ENCODE results near the gene PLS3.
"Not testable (repeated sequence)": the region's sequence is repeated elsewhere in the genome, so short reads cannot be mapped to it uniquely, and the experiment has no call there.

The PLS3 gene, protein sequence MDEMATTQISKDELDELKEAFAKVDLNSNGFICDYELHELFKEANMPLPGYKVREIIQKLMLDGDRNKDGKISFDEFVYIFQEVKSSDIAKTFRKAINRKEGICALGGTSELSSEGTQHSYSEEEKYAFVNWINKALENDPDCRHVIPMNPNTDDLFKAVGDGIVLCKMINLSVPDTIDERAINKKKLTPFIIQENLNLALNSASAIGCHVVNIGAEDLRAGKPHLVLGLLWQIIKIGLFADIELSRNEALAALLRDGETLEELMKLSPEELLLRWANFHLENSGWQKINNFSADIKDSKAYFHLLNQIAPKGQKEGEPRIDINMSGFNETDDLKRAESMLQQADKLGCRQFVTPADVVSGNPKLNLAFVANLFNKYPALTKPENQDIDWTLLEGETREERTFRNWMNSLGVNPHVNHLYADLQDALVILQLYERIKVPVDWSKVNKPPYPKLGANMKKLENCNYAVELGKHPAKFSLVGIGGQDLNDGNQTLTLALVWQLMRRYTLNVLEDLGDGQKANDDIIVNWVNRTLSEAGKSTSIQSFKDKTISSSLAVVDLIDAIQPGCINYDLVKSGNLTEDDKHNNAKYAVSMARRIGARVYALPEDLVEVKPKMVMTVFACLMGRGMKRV

DNA sequence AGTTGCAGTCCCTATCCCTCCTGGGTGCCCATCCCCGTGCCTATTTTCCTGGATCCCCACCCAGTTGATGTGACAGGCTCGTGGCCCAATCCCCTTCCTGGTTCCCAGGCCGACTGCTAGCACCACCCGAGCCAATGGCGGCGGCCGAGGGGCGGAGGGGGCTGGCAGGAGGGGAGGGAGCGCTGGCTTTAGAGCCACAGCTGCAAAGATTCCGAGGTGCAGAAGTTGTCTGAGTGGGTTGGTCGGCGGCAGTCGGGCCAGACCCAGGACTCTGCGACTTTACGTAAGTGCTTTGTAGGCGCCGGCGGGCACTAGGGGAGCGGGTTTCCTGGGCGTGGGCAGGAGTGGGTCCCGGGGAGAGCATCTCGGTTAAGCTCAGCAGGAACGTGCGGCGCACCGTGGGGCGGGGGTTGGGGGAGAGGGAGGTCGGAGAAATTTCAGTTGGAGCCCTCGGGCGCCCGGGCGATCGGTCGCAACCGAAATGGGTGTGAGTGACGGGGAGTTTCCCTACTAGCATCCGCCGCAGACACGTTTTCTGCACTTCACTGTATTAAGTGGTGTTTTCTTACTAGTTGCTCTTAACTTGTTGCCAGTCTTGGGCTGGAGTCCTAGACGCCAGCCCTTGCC, at the start of gene PLS3:
Gene PLS3 (plus strand): TSS at position 197 of the 627 bp plus-strand sequence. CDS start 49,077 bp downstream, outside the sequence.
- peak; percentile 61 for DNase-seq (ENCODE audit: low spot score)

DNA sequence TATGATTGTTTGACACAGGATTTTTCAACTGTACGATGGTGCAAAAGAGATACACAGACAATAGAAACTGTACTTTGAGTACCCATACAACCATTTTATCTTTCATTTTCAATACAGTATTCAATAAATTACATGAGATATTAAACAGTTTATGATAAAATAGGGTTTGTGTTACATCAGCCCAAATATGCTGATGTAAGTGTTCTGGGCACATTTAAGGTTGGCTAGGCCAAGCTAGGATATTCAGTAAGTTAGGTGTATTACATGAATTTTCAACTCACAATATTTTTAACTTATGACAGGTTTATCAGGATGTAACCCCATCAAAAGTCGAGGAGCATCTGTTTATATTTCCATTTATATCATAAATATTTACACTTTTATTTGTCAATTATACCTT, 42.9 kb upstream of the PLS3 start:
- DNase-seq (ENCODE audit: low spot score) = no peak

DNA sequence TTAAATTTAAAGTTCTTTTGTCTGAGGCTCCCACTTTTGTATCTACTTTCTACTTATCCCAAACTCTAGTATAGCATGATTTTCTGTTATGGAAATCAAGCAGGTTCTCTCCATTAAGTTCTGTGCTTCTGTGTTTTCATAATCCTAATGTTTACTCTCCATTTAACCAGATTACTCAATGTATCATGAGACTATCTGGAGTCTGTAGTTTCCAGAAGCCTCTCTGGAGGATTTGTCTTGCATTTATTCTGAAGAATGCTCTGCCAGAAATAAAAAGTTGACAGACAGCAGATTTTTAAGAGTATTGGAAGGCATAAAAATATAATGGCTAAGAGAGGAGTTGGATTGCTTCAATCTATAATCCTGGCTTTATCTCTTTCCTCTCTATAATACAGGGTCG, 39.2 kb upstream of the PLS3 start:
- no peak for DNase-seq (ENCODE audit: low spot score)

DNA sequence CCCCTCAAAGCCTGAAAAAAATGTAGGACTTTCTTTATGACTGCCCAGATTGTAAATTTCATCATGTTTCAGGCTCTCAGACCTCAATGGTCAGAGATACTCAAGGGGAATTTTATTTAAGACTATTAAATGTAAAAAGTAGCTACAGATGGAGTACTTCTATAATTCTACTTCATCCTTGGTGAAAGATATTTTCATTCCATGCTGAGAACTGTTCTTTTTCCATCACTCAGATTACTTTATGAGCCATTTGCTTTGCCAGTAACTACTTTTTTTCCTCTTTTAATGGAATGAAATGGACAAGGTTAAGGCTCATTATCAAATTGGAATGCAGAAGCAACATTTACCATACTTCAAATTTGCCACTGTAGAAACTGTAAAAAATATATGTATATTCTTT, 38.0 kb upstream of the PLS3 start:
- no peak for DNase-seq (ENCODE audit: low spot score)

DNA sequence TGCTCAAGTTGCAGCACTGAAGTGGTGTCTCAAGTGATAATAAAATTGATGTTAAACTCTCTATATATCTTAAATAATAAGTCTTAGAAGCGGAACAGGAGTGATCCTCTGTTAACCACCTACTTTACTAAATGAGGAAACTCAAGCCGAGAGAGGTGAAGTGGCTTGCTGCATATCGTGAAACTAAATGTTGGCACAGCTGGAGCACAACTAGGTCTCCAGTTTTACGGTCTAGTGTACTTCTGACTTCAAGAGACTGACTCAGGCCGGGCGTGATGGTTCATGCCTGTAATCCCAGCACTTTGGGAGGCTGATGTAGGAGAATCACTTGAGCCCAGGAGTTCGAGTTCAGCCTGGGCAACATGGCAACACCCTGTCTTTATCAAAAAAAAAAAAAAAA, 35.5 kb upstream of the PLS3 start:
- no peak for DNase-seq (ENCODE audit: low spot score)

DNA sequence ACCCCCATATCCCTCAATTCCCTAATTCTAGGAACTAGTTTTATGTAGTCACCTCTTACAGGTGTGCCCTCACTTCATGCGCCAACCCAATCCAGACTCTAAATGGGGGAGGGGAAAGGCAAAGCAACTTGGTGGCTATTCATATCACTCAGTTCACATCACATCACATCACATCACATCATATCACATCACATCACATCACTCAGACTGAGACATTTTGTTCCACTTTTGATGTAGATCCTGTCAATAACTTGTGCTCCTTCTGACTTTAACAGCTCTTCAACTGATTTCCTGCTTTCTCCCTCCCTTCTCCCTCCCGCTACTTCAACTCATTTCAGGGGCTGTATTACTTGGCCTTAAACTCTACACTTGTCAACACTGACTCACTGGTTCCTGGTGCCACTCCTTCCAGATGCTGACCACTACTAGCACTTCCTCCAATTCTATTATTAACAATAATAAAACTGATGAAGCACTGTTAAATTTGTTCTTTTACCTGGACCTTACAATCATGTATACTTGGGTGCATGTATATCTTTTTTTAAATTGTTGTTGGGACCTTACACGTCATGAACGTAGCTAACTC, 29.1 kb upstream of the PLS3 start:
- DNase-seq (ENCODE audit: low spot score) = peak; percentile 38

DNA sequence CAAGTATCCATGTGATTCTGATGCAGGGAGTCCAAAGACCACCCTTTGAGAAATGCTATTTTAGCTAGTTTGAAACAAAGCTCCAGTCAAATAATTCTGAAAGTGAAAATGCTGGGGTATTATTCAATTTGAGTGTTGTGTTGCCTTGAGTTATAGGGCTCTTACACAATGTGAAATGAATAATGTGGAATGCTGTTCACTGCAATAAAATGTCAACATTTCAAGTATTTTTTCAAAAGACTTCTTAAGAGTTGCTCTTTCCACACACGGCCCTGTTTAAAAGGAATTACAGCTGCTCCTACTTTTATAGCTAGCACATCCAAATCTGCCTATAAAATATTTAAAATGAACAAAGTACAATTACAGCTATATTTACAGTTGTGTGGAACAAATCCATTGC, 27.5 kb upstream of the PLS3 start:
- DNase-seq (ENCODE audit: low spot score) = no peak

DNA sequence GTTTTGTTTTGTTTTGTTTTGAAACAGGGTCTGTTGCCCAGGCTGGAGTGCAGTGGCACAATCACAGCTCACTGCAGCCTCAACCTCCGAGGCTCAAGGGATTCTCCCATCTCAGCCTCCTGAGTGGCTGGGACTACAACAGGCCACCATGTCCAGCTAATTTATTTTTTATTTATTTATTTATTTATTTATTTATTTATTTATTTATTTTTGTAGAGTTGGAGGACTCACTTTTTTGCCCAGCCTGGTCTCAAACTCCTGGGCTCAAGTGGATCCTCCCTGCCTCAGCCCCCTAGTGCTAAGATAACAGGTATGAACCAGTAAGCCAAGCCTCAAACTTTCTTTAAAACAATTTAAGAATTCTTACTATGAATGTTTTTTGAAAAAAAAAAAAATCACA, 26.6 kb upstream of the PLS3 start:
- no peak for DNase-seq (ENCODE audit: low spot score)

DNA sequence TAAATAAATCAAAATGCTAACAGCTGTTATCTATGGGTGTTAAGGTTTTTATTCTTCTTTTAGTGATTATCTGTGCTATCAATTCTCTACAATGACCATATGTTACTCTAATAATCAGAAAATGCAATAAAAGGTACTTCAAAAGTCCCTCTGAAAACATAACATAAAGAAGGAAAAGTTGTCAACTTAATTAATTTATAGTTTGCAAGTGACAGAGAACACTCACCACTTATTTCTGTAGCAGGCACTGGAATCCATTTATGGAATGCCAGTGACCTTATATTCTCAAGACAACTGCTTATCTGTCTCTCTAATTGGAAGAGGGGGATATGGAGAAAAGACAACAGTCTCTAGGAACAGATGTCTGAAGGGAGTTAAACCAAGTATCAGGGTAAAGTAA, 25.6 kb upstream of the PLS3 start:
- DNase-seq (ENCODE audit: low spot score) = no peak

DNA sequence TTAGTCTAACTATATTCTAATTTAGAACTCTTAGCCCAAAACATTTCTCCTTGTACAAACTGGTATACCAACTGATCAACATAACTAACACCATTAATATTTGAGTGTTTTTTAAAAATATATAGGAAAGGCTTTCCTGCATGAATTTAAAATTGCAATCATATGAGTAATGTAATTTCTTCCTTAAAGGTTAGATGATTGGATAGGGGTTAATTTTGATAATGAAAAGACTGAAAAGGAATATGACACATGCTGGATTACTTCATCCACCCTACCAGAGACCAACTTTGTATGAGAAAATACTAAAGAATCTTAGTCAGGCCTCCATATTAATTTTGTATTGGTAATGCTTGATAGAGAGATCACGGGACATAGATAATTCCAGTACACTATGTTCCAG, 25.1 kb upstream of the PLS3 start:
- no peak for DNase-seq (ENCODE audit: low spot score)

DNA sequence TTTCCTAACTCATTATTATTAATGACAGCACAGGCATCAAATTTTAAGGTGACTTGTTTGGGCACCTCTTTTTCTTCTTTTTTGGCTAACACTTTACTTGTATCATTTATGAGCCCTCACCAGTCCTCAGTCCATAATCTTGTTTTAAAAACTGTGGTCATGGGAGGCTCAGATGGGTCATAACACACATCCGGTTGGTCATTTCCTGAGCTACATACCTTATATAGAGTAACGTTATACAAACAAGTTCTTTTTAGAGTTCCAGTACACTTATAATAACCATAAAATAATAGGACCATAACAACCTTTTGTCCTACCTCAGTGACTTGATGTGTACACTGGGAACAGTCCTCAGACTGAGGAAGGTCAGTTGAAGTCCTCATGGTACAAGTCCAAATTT, 21.1 kb upstream of the PLS3 start:
- DNase-seq (ENCODE audit: low spot score) = no peak

DNA sequence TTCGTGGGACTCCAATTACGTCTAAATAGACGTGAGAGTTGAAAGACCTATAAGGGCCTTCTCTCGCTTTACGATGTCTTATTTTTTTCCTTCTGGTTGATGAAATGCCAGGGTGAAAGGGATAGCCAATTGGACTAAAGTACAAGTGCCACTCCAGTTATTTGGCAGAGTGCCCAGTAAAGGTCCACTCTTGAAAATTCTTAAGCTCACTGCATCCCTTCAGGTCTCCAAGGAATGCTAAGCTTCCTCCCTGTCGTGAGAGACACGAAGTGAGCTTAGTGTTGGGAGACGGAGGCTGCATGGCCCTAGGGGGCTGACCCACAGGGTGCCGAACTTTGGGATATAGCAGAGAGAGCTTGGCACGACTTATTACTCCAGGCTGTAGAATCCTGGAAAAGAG, 19.9 kb upstream of the PLS3 start:
- not testable (repeated sequence) for DNase-seq (ENCODE audit: low spot score)

DNA sequence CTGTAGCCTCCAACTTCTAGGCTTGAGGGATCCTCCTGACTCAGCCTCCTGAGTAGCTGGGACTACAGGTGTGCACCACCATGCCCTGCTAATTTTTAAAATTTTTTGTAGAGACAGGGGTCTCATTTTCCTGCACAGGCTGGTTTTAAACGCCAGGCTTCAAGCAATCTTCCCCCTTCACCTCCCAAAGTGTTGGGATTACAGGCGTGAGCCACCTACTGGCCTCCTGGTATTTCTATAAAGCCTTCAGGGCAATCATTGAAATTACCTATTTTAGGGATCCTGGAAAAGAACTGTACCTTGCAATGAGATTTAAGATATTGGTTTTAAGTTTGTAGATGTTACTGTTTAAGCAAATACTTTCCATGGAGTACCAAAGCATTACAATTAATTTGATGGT, 13.5 kb upstream of the PLS3 start:
- no peak for DNase-seq (ENCODE audit: low spot score)

DNA sequence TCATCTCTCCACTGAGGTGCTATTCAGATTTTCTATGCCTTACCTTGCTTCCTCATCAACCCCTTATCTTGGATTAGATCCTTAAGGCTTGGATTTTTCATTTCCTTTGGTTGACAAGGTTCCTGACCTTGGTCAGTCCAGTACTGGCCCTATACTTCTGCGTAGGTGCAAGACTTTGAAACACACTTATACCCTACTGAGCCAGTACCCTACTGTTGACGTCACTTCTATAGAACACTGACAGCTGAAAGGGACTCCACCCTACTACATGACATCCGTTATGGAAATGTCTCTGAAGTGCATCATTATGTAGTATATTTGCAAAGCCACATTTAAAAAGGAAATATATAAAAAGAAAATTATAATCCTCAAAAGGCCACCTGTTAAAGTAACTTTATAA, 12.0 kb upstream of the PLS3 start:
- no peak for DNase-seq (ENCODE audit: low spot score)

DNA sequence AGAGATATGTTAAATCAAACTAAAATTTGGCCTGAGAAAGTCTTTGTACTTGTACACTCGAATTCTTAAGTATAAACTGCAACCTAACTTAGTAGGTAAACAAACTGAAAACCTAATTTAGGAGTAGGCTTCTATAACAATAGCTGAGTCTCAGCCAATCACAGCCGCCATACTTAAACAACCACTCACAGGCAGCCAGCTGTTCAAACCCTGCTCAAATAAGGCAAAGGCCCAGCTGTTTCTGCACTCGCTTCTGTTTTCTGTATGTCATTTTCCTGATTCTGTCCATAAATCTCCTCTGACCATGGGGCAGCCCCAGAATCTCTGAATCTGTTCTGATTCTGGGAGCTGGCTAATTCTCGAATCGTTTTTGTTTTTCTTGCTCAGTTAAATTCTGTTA, 7.8 kb upstream of the PLS3 start:
- DNase-seq (ENCODE audit: low spot score) = no peak

DNA sequence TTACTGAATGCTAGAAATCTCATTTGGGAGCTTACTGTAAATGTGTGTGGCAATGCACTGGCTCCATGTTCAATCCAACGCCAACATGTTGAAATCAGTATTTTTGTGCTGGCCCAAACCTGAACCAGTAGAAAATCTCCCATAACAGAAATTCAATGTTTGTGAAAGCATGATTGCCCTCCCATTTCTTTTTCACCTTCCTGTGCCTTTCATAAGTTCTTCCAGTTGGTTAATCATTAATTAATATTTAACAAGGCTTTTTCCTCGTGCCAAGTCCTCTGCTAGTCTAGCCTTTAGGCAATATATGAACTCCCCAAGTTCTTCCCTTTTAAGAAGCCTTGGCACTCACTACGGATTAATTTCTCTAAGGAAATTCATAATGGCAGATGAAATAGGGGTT, 1.3 kb upstream of the PLS3 start:
- DNase-seq (ENCODE audit: low spot score) = no peak

DNA sequence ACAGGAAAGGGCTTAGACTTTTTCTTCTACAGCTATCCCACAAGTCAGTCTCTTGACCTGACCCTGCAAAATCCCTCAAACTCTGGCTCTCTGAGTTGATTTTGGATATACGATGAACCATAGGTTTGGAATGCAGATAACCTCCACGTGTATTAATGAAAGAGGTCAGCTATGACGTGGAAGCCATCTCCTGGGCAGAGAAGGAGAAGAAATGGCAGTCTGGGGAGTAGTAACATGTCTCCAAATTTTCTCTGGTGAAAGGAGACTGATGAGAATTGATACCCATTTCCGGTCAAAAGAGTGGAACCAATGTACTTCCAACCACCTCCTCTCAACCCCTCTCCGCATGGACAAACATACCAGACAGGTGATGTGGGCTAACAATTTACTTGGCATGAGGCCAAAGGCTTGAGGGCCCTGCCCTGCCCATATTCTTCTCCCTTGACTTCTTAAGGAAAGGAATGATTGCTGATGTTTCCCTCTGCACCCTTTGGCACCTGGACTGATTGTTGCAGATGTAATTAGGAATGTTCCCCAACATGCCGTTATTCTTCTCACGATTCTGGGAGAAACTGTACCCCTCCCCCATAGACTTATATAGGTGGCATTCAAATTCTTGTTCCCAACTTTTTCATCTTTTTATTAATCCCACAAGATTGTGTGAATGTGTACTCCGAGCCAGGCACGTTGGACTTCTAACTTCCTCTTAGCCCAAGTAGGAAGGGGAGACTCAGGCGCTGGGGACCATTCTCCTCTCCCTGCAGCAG, 580 bp upstream of the PLS3 start:
- no peak for DNase-seq (ENCODE audit: low spot score)

DNA sequence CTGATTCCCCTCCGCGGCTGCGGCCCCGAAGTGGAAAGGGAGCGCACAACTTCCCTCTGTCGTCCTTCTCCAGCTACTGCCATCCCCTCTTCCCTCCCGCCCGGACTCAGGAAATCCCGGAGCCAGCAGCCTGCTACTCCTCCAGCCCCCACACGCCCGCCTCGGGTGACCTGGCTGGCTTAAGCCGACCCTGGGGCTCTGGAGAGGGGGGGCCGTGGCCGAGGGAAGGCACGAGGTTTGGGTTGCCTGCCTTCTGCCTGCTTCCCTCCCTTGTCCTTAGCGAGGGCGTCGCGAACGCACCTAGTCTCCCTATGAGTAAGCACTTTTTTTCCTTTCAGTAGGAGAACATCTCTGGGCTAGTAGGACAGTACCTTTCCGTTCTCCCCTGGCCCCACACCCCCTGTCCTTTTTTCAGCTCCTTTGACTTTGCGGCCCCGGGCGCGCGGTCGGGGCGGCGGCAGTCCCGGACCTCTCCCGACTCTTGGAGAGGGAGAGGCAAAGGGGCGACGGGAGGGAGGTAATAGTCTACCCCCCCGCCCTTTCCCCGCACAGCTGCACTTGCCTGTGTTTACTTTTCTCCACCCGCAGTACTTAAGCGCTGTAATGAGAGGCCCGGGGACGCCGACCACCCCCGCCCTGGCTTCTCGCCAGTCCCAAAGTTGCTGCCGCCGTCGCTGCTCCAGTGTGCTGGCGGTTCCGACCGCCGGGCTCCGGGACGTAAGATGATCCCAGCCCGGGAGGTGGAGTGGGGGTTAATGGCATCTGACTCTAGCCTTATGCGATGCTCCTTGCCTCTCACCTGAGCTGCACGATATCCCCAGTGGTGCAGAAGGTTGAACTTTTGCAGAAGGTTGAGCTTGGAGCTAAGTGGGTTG, 868 bp downstream of the PLS3 start:
- no peak for DNase-seq (ENCODE audit: low spot score)

DNA sequence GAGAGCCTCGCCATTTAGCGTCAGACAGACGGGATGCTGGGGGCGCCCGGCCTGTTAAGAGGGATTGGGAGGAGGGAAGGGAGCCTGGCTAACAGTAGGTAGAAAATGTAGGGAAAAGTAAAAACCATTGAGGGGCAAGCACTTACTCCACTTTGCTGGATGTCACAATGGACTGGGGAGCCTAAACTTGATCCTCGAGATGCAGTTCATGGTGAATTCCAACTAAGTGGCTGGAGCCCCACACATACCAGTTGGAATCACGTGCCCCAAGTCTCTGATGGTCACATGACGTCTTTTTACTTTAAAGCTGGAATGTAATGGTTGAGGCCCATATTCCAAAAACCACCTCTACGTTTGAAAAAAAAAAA, 1.5 kb downstream of the PLS3 start:
- no peak for DNase-seq (ENCODE audit: low spot score)

DNA sequence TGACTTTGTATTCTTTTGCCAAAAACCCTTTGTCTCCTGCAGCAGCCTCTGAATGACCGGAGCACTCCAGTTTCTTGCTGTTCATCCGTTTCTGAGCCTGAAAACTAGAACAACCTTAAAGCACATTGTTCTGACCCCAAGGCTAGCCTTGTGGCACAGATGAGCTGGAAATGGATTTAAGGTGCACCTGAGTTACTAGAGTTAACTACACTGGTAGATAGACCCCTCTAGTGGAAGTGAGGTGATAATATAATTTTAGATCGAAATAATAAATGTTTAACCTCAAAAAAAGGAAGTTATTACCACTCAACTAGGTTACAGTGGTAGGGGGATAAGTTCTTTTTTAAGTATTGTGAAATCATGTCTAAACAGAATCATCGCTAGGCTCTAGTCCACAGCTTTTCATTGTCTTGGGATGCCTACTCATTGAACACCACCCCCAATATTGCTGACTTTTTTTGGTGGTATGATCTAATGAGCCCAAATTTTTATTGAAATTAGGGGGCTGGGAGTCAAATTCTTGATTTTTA, 2.7 kb downstream of the PLS3 start:
- DNase-seq (ENCODE audit: low spot score) = no peak

DNA sequence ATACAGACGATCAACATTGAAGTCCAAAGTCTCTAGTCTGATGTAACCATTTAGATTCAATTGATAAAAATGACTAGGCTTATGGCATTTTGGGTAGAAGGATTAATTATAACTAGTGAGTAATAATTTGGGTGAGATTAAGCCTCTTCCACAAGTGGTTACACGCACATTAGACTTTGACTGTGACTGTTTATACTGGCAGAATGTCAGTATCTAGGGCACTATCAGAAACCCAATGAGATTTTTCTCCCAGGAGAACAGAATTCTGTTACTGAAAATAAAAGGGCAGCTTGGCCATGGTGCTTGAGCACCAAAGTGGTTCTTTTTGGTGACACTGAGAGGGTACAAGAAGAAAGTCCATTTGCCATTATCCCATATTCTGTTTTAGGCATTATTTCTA, 3.3 kb downstream of the PLS3 start:
- no peak for DNase-seq (ENCODE audit: low spot score)
